K562 (cell line): Measurements from ENCODE around the gene SCN5A. TPM values are rescaled to one million over a fixed set of nuclear protein-coding genes. Genes with fewer than 3 reads are reported as not detected.

Experiments used
- ZNF717 ChIP-seq: fragments of 250-450 bp; sonication (Bioruptor Pico); IDR thresholded peaks from 2 replicates; pipeline ENCODE4 v1.5.0; 2021
- polyA plus RNA-seq, 8 experiments: library from polyadenylated mRNA; depleted of rRNA in 4 of 8; stranded (reverse) in 5 of 8; unstranded in 3 of 8; fragments of >200 nt; fragmentation: Nextera tagmentation in 2 of 8; fragmentation: Illumina TruSeq in 1 of 8; extraction: Ambion mirVana in 2 of 8; extraction: Trizol in 1 of 8; gene quantifications; 2 replicates each; pipeline versions ENCODE4 v1.2.1 to v1.2.3, GENCODE V29; 2011 to 2014; ENCODE audit warnings: inconsistent platforms in 1 of 8, missing spikeins in 1 of 8
- total RNA-seq, 7 experiments: library from RNA; depleted of rRNA in 6 of 7; stranded (reverse); fragments of >200 nt in 6 of 7; fragmentation: Illumina TruSeq in 2 of 7; extraction: Trizol in 2 of 7; gene quantifications; 2 replicates each; pipeline versions ENCODE4 v1.2.1 to v1.2.3, GENCODE V29; 2011 to 2021; ENCODE audit warnings: low replicate concordance in 1 of 7
- TF ChIP-seq, protein P1 (sequence below): fragments of 200-600 bp; sonication (generic); IDR thresholded peaks from one replicate; pipeline ENCODE4 v1.6.1; 2012; ENCODE audit warnings: mild to moderate bottlenecking, low read depth, low read length, inconsistent platforms

The SCN5A gene
- total and polyA plus RNA-seq, 9 of the 15 experiments (the other 6 are each of a cell fraction or from before 2014, with no cell fraction given) = 0.07 to 1.4 (median 0.21) TPM; not detected in 2

DNA sequence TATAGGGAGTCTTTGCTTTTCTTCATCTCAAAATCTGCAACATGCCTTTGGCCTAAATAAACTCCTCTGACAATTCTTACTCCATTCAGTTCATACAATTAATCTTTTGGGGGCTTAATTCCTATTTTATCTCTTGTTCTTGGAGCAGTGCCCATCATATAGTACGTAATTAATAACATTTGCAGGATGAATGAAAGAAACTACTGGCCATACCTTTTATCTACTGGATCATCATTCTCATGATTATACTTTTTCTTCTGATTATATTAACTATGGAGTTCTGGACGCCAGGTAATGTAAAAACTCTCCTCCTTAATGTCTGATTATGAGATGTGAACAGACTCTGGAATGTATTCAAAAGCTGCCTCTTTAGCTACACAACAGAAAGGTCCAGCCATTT is 46.5 kb upstream of the SCN5A start (continued):
- TF ChIP-seq, protein P1, sequence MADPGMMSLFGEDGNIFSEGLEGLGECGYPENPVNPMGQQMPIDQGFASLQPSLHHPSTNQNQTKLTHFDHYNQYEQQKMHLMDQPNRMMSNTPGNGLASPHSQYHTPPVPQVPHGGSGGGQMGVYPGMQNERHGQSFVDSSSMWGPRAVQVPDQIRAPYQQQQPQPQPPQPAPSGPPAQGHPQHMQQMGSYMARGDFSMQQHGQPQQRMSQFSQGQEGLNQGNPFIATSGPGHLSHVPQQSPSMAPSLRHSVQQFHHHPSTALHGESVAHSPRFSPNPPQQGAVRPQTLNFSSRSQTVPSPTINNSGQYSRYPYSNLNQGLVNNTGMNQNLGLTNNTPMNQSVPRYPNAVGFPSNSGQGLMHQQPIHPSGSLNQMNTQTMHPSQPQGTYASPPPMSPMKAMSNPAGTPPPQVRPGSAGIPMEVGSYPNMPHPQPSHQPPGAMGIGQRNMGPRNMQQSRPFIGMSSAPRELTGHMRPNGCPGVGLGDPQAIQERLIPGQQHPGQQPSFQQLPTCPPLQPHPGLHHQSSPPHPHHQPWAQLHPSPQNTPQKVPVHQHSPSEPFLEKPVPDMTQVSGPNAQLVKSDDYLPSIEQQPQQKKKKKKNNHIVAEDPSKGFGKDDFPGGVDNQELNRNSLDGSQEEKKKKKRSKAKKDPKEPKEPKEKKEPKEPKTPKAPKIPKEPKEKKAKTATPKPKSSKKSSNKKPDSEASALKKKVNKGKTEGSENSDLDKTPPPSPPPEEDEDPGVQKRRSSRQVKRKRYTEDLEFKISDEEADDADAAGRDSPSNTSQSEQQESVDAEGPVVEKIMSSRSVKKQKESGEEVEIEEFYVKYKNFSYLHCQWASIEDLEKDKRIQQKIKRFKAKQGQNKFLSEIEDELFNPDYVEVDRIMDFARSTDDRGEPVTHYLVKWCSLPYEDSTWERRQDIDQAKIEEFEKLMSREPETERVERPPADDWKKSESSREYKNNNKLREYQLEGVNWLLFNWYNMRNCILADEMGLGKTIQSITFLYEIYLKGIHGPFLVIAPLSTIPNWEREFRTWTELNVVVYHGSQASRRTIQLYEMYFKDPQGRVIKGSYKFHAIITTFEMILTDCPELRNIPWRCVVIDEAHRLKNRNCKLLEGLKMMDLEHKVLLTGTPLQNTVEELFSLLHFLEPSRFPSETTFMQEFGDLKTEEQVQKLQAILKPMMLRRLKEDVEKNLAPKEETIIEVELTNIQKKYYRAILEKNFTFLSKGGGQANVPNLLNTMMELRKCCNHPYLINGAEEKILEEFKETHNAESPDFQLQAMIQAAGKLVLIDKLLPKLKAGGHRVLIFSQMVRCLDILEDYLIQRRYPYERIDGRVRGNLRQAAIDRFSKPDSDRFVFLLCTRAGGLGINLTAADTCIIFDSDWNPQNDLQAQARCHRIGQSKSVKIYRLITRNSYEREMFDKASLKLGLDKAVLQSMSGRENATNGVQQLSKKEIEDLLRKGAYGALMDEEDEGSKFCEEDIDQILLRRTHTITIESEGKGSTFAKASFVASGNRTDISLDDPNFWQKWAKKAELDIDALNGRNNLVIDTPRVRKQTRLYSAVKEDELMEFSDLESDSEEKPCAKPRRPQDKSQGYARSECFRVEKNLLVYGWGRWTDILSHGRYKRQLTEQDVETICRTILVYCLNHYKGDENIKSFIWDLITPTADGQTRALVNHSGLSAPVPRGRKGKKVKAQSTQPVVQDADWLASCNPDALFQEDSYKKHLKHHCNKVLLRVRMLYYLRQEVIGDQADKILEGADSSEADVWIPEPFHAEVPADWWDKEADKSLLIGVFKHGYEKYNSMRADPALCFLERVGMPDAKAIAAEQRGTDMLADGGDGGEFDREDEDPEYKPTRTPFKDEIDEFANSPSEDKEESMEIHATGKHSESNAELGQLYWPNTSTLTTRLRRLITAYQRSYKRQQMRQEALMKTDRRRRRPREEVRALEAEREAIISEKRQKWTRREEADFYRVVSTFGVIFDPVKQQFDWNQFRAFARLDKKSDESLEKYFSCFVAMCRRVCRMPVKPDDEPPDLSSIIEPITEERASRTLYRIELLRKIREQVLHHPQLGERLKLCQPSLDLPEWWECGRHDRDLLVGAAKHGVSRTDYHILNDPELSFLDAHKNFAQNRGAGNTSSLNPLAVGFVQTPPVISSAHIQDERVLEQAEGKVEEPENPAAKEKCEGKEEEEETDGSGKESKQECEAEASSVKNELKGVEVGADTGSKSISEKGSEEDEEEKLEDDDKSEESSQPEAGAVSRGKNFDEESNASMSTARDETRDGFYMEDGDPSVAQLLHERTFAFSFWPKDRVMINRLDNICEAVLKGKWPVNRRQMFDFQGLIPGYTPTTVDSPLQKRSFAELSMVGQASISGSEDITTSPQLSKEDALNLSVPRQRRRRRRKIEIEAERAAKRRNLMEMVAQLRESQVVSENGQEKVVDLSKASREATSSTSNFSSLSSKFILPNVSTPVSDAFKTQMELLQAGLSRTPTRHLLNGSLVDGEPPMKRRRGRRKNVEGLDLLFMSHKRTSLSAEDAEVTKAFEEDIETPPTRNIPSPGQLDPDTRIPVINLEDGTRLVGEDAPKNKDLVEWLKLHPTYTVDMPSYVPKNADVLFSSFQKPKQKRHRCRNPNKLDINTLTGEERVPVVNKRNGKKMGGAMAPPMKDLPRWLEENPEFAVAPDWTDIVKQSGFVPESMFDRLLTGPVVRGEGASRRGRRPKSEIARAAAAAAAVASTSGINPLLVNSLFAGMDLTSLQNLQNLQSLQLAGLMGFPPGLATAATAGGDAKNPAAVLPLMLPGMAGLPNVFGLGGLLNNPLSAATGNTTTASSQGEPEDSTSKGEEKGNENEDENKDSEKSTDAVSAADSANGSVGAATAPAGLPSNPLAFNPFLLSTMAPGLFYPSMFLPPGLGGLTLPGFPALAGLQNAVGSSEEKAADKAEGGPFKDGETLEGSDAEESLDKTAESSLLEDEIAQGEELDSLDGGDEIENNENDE = no peak
- no peak for TF ChIP-seq ZNF717 (CRISPR knock-in tag)
